HG03565 (cell line): ENCODE results near the gene HOXA9.

Experiments used
- ATAC-seq: cut with Tn5 transposase; IDR thresholded peaks from one replicate; pipeline ENCODE4 v1.9.1; 2021; ENCODE audit warnings: mild to moderate bottlenecking, moderate library complexity; ENCODE audit not compliant: unreplicated experiment

The HOXA9 gene

GRCh38 chr7:27177795-27178320 is 12.5 kb upstream of the HOXA9 start:
- ATAC-seq, result no peak

DNA sequence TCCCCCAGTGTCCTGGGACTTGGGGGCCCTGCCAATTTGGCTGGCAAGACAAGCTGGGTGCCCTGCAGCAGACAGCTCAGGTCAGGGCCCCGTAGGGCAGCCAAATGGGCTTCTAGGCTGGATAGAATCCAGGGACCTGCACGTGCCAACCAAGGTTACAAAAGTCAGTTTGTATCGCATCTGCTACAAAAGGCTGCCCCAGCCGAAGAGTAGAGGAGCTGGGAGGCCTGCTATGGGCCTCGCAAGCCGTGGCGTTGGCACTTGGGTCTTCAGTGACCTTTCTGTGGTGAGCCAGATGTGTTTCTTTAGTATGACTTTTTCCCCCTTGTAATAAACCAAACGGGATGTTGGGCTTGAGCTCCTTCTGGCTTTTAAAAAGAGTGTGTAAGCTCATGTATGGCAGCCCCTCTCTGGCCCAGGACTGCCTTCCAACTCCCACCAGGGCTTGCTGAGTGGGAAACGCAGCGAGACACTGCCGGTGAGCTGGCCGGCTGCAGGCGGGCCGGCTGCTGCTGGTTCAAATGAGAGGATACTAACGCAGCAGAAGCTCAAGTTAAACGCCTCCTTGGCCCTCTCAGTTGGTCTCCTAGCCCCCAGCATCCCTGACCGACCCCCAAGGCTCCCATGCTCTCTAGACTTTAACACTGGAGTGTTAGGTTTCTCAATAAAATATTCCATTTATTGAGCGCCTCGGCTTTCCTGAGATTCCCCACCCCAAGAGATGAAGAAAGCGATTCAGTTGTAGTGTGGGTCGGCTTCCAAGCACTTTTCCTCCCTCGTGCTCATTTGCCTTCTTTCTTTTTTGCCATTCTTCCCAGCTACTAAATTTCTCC is 11.8 kb upstream of the HOXA9 start:
- ATAC-seq, result no peak

DNA sequence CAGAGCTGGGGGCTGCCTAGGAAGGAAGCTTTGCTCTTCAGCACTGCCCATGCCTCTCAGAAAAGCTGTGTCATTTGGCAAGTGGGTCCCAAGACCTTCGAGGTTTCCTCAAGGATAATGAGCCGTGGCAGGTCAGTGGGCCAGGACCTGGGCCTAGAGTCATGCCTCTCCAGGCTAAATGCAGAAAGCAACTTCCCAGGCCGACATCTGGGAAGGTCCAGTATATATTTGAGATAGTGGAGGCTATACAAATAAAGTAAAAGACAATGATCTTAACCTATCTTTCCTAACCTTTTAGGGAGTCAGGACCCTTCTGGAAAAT is 11.1 kb upstream of the HOXA9 start:
- no peak for ATAC-seq

DNA sequence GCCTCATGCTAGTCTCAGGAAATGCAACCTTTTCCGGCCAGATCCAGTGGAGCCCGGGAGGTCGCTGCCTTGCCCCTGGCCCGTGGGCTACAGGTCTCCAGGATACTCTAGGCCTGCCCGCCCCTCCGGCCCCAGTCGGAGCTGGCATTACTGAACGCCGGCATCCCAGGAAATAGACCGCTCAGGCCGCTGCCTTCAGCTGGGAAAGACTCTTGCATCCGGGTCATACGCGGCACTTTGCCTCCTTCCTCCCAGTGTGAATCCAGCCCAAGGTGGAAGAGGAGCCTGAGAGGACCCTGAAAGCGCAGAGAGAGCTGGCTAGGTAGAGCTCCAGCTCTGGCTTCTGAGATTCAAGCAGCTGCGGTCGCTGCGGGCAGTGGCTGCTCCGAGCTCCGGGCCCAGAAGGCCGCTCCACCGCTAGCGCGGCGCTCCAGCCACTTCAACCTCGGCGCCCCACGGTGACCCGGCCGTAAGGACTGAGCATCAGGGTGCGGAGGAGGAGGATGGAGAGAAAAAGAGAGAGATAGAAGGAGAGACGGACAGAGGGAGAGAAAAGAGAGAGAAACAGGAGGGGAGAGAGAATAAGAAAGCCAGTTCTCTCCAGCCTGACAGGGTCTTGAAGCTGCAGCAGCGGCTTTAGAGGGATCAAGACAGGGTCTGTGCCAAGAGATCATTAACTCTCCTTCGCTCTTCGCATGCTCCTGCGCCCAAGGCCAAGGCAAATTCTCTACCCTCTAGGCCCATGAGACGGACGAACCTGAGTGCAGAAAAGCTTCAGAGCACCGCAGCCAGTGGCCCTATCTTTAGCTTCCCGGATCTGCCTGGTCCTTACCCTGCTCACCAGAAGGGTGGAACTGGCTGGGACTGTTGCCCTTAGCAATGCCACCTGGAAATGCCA is 10.5 kb upstream of the HOXA9 start:
- ATAC-seq, result no peak

GRCh38 chr7:27174874-27175625 is 9.7 kb upstream of the HOXA9 start:
- no peak for ATAC-seq

DNA sequence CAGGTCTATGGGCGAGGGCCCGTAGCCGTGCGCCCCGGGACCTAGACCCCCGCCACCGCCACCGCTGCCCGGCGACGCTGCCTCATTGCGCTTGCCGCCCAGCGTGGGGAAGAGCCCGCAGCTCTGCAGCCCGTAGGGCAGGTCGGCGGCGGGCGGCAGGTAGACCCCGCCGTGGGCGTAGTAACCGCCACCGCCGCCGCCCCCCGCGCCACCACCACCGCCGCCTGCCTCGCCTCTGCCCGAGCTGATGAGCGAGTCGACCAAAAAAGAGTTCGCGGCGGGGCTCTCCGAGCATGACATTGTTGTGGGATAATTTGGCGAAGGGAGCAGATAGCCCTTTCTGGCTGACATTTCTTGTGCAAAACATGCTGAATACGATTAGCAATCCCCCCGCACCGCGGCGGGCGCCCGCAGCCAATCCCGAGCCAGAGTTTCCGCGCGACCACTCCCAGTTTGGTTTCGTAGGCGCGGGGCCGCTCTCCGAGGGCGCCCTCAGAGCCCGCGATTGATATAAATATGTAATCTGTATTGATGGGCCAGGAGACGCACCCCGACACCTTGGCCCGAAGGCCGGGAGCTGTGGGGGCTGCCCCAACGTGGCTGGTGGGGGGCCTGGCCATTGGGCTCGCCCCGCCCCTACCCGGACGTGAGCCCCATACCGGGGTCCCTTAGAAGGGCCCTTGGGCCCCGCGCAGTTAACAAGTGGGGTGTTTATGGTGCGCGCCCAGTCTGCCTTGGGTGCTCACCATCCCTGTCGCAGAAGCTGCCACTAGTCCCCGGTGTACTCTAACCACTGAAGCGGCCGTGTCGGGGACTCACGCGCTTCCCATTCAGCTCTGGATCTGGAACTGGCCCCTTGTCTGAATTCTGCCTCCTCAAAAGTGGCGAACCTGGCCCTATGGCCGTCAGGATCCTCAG is 8.9 kb upstream of the HOXA9 start, which contains the start of gene HOXA10:
TSS of gene HOXA10 (minus strand) at position 365 of the 918 bp plus-strand sequence. CDS start at position 351, 14 bp downstream.
- ATAC-seq, result no peak

DNA sequence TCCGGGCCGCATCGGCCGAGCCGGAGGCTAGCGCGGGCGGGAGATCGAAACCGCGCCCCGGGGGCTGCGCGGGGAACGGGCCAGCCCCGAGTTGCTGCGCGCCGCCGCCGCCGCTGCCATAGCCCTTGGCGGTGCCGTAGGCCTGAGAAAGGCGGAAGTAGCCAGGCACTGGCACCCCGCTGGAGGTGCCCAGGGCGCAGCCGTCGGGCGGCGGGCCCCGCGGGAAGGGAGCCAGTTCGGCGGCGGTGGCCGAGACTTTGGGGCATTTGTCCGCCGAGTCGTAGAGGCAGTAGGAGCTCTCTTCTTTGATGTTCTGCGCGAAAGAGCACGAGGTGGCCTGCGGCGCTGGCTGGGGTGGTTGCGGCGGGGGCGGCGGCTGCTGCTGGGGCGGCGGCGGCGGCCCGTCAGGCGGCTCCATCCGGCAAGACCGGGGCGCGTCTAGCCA is 8.2 kb upstream of the HOXA9 start:
- no peak for ATAC-seq

DNA sequence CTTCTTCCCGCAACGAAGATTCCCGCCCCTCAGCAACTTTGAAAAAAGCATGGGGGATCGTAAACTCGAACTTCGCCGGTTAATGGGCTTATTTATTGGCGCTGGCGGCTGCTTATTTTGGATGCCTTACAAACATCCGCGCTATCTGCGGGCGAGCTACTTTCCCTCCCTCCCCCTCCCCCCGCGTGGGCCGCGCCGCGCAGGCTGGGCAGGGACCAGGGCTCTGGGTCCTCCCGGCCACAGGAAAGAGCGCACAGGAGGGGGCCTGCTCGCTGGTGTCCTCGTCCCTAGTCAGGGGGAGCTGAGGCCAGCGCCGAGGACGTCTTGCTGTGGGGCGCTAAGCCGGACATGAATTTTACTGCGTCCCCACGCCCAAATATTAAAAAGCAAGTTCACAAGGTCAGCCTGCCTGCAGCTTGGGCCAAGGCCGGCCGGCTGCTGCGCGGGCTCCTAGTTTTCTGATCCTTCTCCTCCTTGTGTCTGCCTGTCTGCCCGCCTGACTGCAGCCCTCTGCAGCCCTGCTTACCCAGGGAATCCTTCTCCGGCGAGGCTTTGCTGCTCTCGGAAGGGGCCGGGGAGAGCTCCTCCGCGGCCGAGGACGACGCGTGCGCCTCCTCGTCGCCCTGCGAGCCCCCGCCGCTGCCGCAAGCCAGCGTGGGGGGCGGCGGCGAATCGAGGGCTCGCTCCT is 7.6 kb upstream of the HOXA9 start:
- no peak for ATAC-seq

GRCh38 chr7:27172315-27172774 is 7.0 kb upstream of the HOXA9 start:
- no peak for ATAC-seq

GRCh38 chr7:27171637-27172314 is 6.4 kb upstream of the HOXA9 start:
- ATAC-seq, result no peak

DNA sequence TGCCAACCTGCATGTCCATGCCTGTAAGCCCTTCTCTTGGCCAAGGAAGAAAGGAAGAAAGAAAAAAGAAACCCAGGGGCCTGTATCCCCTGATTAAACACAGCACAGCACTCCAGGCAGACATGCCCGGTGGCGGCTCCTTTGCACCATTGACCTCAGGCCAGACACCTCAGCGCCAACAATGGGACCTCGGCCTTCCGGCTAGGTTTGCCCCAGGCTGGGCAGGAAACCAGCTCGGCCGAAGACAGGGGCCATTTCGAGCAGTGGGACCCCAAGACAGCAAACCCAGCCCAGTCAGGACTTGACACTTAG is 5.9 kb upstream of the HOXA9 start:
- no peak for ATAC-seq

DNA sequence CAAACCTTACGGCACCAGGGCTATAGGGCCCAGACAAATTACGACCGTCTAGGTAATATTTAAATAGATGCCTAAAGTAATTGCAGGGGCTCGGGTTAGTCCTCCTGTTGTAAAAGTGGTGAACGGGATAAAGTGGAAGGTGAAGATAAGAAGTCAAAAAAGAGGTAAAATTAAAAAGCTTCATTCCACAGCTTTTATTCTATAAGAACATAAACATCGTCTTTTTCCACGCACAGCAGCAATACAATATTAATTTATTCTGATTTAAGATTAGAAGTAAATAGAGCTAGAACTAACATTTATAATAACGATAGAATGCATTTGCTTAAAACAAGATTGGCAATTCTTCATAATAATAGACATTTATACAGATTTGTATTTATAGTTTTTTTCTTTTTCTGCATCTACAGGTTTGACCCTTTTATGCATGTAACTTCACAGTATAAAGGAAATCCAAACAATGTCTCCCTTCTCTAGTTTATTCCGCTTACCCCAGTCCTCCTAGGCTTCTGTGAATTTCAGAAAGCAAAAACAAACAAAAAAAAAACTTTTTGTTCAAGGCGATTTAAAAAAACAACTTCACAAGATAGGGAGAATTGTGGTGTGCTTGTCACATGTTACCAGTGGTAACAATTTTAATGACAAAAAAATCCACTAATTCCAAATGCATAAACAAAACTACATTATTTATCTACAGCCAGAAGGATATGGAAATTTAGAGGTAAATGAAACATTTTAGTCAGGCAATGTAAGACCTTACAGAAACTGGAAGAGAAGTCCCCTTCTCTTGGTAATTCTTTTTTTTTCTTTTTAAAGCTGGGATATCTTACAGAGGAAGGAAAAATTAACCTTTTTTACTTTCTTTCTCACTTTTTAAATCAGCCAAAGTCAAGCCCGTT is 5.3 kb upstream of the HOXA9 start:
- ATAC-seq, result no peak

DNA sequence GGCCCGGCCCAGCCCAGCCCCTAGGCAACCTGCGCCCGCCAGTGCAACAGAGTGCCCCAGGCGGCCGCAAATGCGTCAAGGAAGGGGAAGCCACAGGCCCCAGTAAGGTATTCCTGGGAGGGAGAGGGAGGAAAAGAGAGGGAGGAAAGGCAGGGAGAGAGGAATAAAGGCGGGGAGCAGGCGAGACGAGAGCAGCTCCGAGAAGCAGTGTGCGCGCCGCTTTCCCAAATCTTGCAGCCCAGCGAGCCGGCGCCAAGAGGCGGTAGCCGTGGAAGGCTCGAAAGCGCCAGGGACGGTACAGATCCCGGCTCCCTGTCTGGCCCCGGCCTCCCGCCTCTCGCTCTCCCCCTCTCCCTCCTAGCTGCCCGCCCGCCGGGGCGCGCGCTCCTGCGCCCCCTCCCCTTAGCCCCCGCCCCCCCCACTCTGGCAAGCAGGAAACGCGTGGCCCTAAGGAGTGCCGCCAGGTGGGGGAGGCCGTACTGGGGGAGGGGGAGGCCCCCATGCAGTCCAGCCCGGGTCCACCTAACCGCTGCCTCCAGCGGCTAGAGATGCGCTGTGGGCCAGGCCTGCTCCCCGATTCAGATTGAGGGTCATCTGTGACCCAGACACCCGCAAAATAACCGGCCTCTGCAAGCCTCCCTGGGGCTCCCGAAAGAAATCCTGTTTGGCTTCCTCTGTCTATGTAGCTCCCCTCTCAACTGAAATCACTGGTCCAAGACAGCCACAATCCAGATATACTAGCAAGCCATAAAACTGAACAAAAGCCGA is 4.5 kb upstream of the HOXA9 start:
- ATAC-seq, result no peak

- ATAC-seq, result no peak
These were observed 3.1 kb upstream of the HOXA9 start for GRCh38 chr7:27168265-27168947.

- ATAC-seq, result no peak
These were observed 2.6 kb upstream of the HOXA9 start for GRCh38 chr7:27167916-27168264.
